HEK293 (cell line): ENCODE data around the gene SPEF1.

ENCODE experiments used
- BCL11A ChIP-seq: fragments of 450-650 bp; formaldehyde crosslinking; IDR thresholded peaks from 2 replicates; pipeline ENCODE4 v1.5.1; 2016; ENCODE audit warnings: low read depth, missing biosample characterization, missing genetic modification characterization
- GLI4 ChIP-seq: fragments of 450-650 bp; formaldehyde crosslinking; IDR thresholded peaks from 2 replicates; pipeline ENCODE4 v1.5.1; 2016; ENCODE audit warnings: missing biosample characterization, missing genetic modification characterization
- KLF8 ChIP-seq: fragments of 450-650 bp; formaldehyde crosslinking; IDR thresholded peaks from 2 replicates; pipeline ENCODE4 v1.5.1; 2016; ENCODE audit warnings: missing biosample characterization, missing genetic modification characterization
- OSR2 ChIP-seq: fragments of 450-650 bp; formaldehyde crosslinking; IDR thresholded peaks from 2 replicates; pipeline ENCODE4 v1.5.1; 2016; ENCODE audit warnings: missing biosample characterization, missing genetic modification characterization
- REPIN1 ChIP-seq: fragments of 450-650 bp; formaldehyde crosslinking; IDR thresholded peaks from 2 replicates; pipeline ENCODE4 v1.5.1; 2017; ENCODE audit warnings: missing biosample characterization, missing genetic modification characterization, low read depth
- ZBTB1 ChIP-seq: fragments of 450-650 bp; formaldehyde crosslinking; IDR thresholded peaks from 2 replicates; pipeline ENCODE4 v1.5.1; 2016; ENCODE audit warnings: missing biosample characterization, missing genetic modification characterization
- ZBTB17 ChIP-seq: fragments of 450-650 bp; formaldehyde crosslinking; IDR thresholded peaks from 2 replicates; pipeline ENCODE4 v1.5.1; 2016; ENCODE audit warnings: missing biosample characterization, missing genetic modification characterization
- ZBTB20 ChIP-seq: fragments of 450-650 bp; formaldehyde crosslinking; IDR thresholded peaks from 2 replicates; pipeline ENCODE4 v1.5.1; 2016; ENCODE audit warnings: missing biosample characterization, missing genetic modification characterization
- ZBTB48 ChIP-seq: fragments of 450-650 bp; formaldehyde crosslinking; IDR thresholded peaks from 2 replicates; pipeline ENCODE4 v1.5.1; 2016; ENCODE audit warnings: missing biosample characterization, missing genetic modification characterization
- ZBTB6 ChIP-seq: fragments of 450-650 bp; formaldehyde crosslinking; IDR thresholded peaks from 2 replicates; pipeline ENCODE4 v1.5.1; 2017; ENCODE audit warnings: missing biosample characterization, missing genetic modification characterization
- ZNF302 ChIP-seq: fragments of 450-650 bp; formaldehyde crosslinking; IDR thresholded peaks from 2 replicates; pipeline ENCODE4 v1.5.1; 2016; ENCODE audit warnings: missing biosample characterization, missing genetic modification characterization, low read depth
- ZNF366 ChIP-seq: fragments of 450-650 bp; formaldehyde crosslinking; conservative IDR thresholded peaks from 2 replicates; pipeline ENCODE4 v1.5.1; 2016; ENCODE audit warnings: missing biosample characterization, missing genetic modification characterization
- ZNF48 ChIP-seq: fragments of 450-650 bp; formaldehyde crosslinking; IDR thresholded peaks from 2 replicates; pipeline ENCODE4 v1.5.1; 2016; ENCODE audit warnings: missing biosample characterization, missing genetic modification characterization
- ZNF518A ChIP-seq: fragments of 450-650 bp; formaldehyde crosslinking; conservative IDR thresholded peaks from 2 replicates; pipeline ENCODE4 v1.5.1; 2016; ENCODE audit warnings: low read depth, missing biosample characterization, missing genetic modification characterization
- ZNF529 ChIP-seq: fragments of 450-650 bp; formaldehyde crosslinking; IDR thresholded peaks from 2 replicates; pipeline ENCODE4 v1.5.1; 2017; ENCODE audit warnings: missing genetic modification characterization, missing biosample characterization; ENCODE audit not compliant: insufficient replicate concordance
- ZNF596 ChIP-seq: fragments of 450-650 bp; IDR thresholded peaks from 2 replicates; pipeline ENCODE4 v1.5.0; 2018; ENCODE audit warnings: missing biosample characterization, mild to moderate bottlenecking, missing genetic modification characterization, moderate library complexity
- ZNF692 ChIP-seq: fragments of 450-650 bp; formaldehyde crosslinking; IDR thresholded peaks from 2 replicates; pipeline ENCODE4 v1.5.1; 2016; ENCODE audit warnings: missing biosample characterization, missing genetic modification characterization
- ZNF76 ChIP-seq: fragments of 450-650 bp; formaldehyde crosslinking; IDR thresholded peaks from 2 replicates; pipeline ENCODE4; 2016; ENCODE audit warnings: low read depth, missing biosample characterization, missing genetic modification characterization, borderline replicate concordance
- ZNF785 ChIP-seq: fragments of 450-650 bp; formaldehyde crosslinking; IDR thresholded peaks from 2 replicates; pipeline ENCODE4 v1.5.1; 2016; ENCODE audit warnings: missing biosample characterization, missing genetic modification characterization
- ZNF792 ChIP-seq: fragments of 450-650 bp; formaldehyde crosslinking; IDR thresholded peaks from 2 replicates; pipeline ENCODE4 v1.5.1; 2016; ENCODE audit warnings: missing biosample characterization, missing genetic modification characterization
- TF ChIP-seq, protein P1 (sequence below): fragments of 450-650 bp; formaldehyde crosslinking; IDR thresholded peaks from 2 replicates; pipeline ENCODE4 v1.5.1; 2016; ENCODE audit warnings: missing biosample characterization, missing genetic modification characterization
- TF ChIP-seq, protein P2 (sequence below): sonication (generic); formaldehyde crosslinking; IDR thresholded peaks from 2 replicates; pipeline ENCODE4 v1.8.1; 2022; ENCODE audit warnings: mild to moderate bottlenecking, moderate library complexity, missing genetic modification reagents
- TF ChIP-seq, protein P3 (sequence below): fragments of 450-650 bp; formaldehyde crosslinking; IDR thresholded peaks from 2 replicates; pipeline ENCODE4 v1.5.1; 2016; ENCODE audit warnings: missing biosample characterization, missing genetic modification characterization, borderline replicate concordance

Gene SPEF1

DNA sequence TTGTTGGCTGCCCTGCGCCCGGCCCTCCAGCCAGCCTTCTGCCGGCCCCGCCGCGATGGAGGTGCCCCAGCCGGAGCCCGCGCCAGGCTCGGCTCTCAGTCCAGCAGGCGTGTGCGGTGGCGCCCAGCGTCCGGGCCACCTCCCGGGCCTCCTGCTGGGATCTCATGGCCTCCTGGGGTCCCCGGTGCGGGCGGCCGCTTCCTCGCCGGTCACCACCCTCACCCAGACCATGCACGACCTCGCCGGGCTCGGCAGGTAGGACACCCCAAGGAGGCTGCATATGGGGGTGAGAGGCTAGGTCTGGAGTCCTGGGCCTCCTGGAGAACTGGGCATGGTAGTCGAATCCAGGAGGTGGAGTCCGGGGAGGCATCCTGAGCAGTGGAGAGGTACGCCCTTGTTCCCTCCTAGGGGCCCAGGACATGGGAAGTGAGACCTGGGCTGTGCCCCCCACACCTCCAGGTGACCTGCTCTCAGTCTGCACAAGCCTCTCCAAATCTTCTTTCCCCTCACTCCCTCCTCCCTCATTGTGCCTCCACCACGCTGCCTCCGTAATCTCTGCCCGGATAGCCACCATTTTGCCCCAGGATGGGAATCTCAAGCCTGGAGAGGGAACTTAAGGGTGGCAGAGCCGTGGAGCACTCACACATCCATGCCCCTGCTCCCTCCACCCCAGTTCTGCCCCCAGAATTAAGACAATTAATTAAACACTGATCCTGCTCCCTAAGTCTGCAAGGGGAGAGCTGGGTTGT, 15.4 kb upstream of the SPEF1 start (continued):
- TF ChIP-seq ZBTB6 (tag by site-specific recombination): no peak; the same call in 1 of the 2 replicates
- TF ChIP-seq, protein P1, sequence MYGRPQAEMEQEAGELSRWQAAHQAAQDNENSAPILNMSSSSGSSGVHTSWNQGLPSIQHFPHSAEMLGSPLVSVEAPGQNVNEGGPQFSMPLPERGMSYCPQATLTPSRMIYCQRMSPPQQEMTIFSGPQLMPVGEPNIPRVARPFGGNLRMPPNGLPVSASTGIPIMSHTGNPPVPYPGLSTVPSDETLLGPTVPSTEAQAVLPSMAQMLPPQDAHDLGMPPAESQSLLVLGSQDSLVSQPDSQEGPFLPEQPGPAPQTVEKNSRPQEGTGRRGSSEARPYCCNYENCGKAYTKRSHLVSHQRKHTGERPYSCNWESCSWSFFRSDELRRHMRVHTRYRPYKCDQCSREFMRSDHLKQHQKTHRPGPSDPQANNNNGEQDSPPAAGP (tag by site-specific recombination): no peak; the same call in 1 of the 2 replicates
- TF ChIP-seq ZNF48 (tag by site-specific recombination): no peak
- no peak for TF ChIP-seq ZNF76
- TF ChIP-seq ZBTB20 (tag by site-specific recombination): peak; percentile 66
- no peak for TF ChIP-seq ZNF785 (tag by site-specific recombination)
- no peak for TF ChIP-seq ZNF366 (tag by site-specific recombination)
- peak; percentile 46 for TF ChIP-seq KLF8
- TF ChIP-seq ZNF518A: no peak
- TF ChIP-seq, protein P2, sequence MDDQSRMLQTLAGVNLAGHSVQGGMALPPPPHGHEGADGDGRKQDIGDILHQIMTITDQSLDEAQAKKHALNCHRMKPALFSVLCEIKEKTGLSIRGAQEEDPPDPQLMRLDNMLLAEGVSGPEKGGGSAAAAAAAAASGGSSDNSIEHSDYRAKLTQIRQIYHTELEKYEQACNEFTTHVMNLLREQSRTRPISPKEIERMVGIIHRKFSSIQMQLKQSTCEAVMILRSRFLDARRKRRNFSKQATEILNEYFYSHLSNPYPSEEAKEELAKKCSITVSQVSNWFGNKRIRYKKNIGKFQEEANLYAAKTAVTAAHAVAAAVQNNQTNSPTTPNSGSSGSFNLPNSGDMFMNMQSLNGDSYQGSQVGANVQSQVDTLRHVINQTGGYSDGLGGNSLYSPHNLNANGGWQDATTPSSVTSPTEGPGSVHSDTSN (CRISPR knock-in tag): no peak
- no peak for TF ChIP-seq REPIN1 (tag by site-specific recombination)
- peak; percentile 34; the same call in 1 of the 2 replicates for TF ChIP-seq ZBTB48 (tag by site-specific recombination)
- no peak for TF ChIP-seq ZNF302 (tag by site-specific recombination)
- TF ChIP-seq GLI4 (tag by site-specific recombination): no peak
- no peak for TF ChIP-seq ZNF529 (tag by site-specific recombination)
- TF ChIP-seq ZNF596 (tag by site-specific recombination): no peak
- TF ChIP-seq ZBTB1 (tag by site-specific recombination): no peak
- 0 out of 2 replicates have a peak, but pooled peaks have one; percentile 37 for TF ChIP-seq ZBTB17 (tag by site-specific recombination)
- no peak for TF ChIP-seq BCL11A (tag by site-specific recombination)
- no peak for TF ChIP-seq ZNF692 (tag by site-specific recombination)
- TF ChIP-seq, protein P3, sequence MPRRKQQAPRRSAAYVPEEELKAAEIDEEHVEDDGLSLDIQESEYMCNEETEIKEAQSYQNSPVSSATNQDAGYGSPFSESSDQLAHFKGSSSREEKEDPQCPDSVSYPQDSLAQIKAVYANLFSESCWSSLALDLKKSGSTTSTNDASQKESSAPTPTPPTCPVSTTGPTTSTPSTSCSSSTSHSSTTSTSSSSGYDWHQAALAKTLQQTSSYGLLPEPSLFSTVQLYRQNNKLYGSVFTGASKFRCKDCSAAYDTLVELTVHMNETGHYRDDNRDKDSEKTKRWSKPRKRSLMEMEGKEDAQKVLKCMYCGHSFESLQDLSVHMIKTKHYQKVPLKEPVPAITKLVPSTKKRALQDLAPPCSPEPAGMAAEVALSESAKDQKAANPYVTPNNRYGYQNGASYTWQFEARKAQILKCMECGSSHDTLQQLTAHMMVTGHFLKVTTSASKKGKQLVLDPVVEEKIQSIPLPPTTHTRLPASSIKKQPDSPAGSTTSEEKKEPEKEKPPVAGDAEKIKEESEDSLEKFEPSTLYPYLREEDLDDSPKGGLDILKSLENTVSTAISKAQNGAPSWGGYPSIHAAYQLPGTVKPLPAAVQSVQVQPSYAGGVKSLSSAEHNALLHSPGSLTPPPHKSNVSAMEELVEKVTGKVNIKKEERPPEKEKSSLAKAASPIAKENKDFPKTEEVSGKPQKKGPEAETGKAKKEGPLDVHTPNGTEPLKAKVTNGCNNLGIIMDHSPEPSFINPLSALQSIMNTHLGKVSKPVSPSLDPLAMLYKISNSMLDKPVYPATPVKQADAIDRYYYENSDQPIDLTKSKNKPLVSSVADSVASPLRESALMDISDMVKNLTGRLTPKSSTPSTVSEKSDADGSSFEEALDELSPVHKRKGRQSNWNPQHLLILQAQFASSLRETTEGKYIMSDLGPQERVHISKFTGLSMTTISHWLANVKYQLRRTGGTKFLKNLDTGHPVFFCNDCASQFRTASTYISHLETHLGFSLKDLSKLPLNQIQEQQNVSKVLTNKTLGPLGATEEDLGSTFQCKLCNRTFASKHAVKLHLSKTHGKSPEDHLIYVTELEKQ: no peak
- no peak for TF ChIP-seq OSR2 (tag by site-specific recombination)
- no peak for TF ChIP-seq ZNF792
